H4 (cell line): ENCODE data around the gene SMARCA5. TPM values are rescaled to one million over a fixed set of nuclear protein-coding genes. Genes with fewer than 3 reads are reported as not detected.

Source experiments
- DNase-seq: peaks from one replicate; pipeline ENCODE4 v3.0.0-alpha.2; 2015; ENCODE audit warnings: low spot score
- total RNA-seq: library from RNA; depleted of rRNA; stranded (reverse); fragments of >200 nt; shearing (Covaris generic); gene quantifications from 2 replicates; pipeline ENCODE4 v1.2.3, GENCODE V29; 2014

SMARCA5 gene
- total RNA-seq, 1 experiment from 2014 or later: 31.6 TPM

- DNase-seq: no peak
Observed at GRCh38 chr4:143538979-143539669, 25.6 kb downstream of the SMARCA5 start.

- no peak for DNase-seq
Observed at GRCh38 chr4:143539670-143540023, 26.1 kb downstream of the SMARCA5 start.

- DNase-seq: no peak
Observed at GRCh38 chr4:143549928-143550327, 36.4 kb downstream of the SMARCA5 start.

- no peak for DNase-seq
Observed at GRCh38 chr4:143554728-143555597, 41.5 kb downstream of the SMARCA5 start.

GRCh38 chr4:143555676-143556075 lies 42.2 kb downstream of the SMARCA5 start:
- no peak for DNase-seq

- DNase-seq: no peak
Observed at GRCh38 chr4:143558286-143558685, 44.8 kb downstream of the SMARCA5 start.

GRCh38 chr4:143558823-143559756 lies 45.6 kb downstream of the SMARCA5 start:
- no peak for DNase-seq

- no peak for DNase-seq
Observed at GRCh38 chr4:143559757-143560147, 46.2 kb downstream of the SMARCA5 start.

- DNase-seq: no peak
Observed at GRCh38 chr4:143564472-143564871, 51.0 kb downstream of the SMARCA5 start.

- no peak for DNase-seq
Observed at GRCh38 chr4:143575331-143575730, 61.8 kb downstream of the SMARCA5 start.

GRCh38 chr4:143581331-143581946 lies 67.9 kb downstream of the SMARCA5 start:
- no peak for DNase-seq

- DNase-seq: no peak
Observed at GRCh38 chr4:143585548-143585947, 72.0 kb downstream of the SMARCA5 start.

- DNase-seq: no peak
Observed at GRCh38 chr4:143586080-143586479, 72.6 kb downstream of the SMARCA5 start.

GRCh38 chr4:143587703-143588102 lies 74.2 kb downstream of the SMARCA5 start:
- no peak for DNase-seq

GRCh38 chr4:143597276-143597675 lies 83.8 kb downstream of the SMARCA5 start:
- DNase-seq: no peak

- DNase-seq: no peak
Observed at GRCh38 chr4:143598816-143599215, 85.3 kb downstream of the SMARCA5 start.

- no peak for DNase-seq
Observed at GRCh38 chr4:143599827-143600226, 86.3 kb downstream of the SMARCA5 start.

- DNase-seq: no peak
Observed at GRCh38 chr4:143606480-143606879, 93.0 kb downstream of the SMARCA5 start.
